ENCODE measurements around the gene SCRN1. TPM values are rescaled to one million over a fixed set of nuclear protein-coding genes. Genes with fewer than 3 reads are reported as not detected.
"Not testable (repeated sequence)": the region's sequence is repeated elsewhere in the genome, so short reads cannot be mapped to it uniquely, and the experiment has no call there.

SCRN1 gene
- total RNA-seq, 2 experiments from 2014 or later: 3.5 to 4.9 TPM

DNA sequence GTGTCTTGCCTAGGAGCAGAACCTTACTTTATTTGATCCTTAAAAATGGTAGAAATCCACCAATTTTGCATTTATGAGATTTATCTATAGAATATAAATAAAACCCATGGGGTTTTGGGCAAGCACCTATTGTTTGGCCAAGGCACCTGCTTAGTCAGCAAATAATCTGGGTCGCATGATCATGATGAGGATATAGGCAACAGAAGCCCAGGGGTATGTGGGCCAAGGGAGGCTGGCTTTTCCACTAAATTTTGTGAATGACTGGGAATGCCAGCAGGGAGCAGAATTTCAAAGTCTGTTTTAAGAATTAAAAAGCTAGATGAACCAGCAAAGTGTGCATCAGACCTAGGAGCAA lies 17.3 kb downstream of the SCRN1 start:
- Mint-ChIP-seq H3K36me3 (peaks cover 2% of the 10 kb centered on the region), H3K27me3 (peaks cover 47% of the 10 kb centered on the region), H3K4me1 (peaks cover 7% of the 10 kb centered on the region), H3K9me3 (ENCODE audit: low read depth) (no peaks in the 10 kb centered on the region), H3K4me3 (no peak overlapping the region), H3K27ac (no peak overlapping the region)
- CTCF ChIA-PET: no interaction called here
- DNase-seq (no peak), ATAC-seq (no peak)

DNA sequence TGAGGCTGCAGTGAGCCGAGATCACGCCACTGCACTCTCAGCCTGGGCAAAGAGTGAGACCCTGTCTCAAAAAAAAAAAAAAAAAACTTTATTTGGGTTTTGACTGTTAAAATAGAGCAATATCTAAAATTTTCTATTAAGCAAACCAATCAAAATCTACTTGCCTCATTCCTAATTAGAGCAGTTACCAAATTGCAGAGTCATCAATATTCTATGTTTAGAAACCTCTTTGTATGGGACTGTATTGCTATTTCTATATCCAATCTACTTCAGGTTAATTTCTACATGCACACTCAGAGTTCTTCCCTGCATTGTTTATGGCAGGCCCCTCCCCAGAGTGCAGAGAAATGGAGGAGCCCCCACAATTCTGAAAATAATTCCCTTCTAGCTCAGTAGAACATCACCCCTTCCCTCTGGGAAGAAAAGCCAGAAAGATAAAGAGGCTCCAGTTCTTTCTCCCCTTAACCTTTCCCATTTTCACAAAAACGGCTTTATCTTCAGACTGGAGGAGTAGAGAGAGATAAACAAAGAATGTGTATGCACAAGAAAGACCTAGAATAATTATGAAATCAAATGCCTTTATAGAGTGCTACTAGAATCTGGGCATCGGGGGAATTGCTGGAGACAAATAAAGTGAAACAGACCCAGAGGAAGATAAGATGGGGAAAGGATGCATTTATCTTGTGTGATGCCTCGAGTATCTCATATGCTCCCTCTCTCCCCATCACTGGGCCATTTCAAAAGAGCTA lies 17.9 kb downstream of the SCRN1 start:
- no peak for ATAC-seq
- DNase-seq: no peak
- H3K9me3 Mint-ChIP-seq (ENCODE audit: low read depth): no peaks in the 10 kb centered on the region
- H3K4me3 Mint-ChIP-seq: no peak overlapping the region
- CTCF ChIA-PET: no interaction called here
- peaks cover 47% of the 10 kb centered on the region for H3K27me3 Mint-ChIP-seq
- H3K27ac Mint-ChIP-seq: no peak overlapping the region
- peaks cover 2% of the 10 kb centered on the region for H3K36me3 Mint-ChIP-seq
- peaks cover 7% of the 10 kb centered on the region for H3K4me1 Mint-ChIP-seq

DNA sequence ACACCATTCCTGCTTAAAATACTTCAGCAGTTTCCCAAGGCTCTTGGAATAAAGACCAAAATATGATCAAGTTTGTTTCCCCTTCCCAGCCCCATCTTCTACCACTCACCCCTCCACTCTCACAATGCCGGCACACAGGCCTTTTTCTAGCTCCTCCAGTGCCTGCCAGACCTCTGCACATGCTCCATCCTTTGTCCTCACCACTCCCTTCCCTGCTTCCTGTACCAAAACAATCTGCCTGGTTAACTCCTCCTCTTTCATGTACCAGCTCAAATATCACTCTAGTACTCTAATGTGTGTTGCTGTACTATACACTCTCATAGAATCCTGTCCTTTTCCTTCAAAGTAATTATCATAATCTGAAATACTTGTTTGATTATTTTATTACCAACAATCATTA lies 19.4 kb downstream of the SCRN1 start:
- H3K36me3 Mint-ChIP-seq: no peaks in the 10 kb centered on the region
- no peak overlapping the region for H3K27ac Mint-ChIP-seq
- DNase-seq (no peak), ATAC-seq (no peak)
- no peak overlapping the region for H3K4me3 Mint-ChIP-seq
- H3K27me3 Mint-ChIP-seq: peaks cover 44% of the 10 kb centered on the region
- peaks cover 7% of the 10 kb centered on the region for H3K4me1 Mint-ChIP-seq
- CTCF ChIA-PET: no interaction called here
- H3K9me3 Mint-ChIP-seq (ENCODE audit: low read depth): no peaks in the 10 kb centered on the region

DNA sequence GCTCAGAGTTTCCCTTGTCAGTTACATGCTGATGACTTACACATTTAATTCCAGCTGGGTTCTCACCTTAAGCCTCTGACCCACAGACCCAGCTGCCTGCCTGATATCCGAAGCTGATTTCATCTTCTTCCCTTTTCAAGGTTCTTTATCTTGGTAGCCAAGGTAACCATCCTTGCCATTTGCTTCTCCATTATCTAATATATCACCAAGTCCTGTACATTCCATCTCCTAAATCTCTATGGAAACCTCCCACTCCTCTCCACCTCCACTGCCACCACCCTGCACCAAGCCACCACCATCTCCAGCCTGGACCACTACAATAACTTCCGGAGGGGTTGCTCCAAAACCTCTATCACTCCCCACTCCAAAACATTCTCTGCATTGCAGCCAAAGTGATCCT lies 19.9 kb downstream of the SCRN1 start:
- H3K27ac Mint-ChIP-seq: no peak overlapping the region
- CTCF ChIA-PET: no interaction called here
- no peaks in the 10 kb centered on the region for H3K9me3 Mint-ChIP-seq (ENCODE audit: low read depth)
- no peak for DNase-seq
- no peak overlapping the region for H3K4me3 Mint-ChIP-seq
- peaks cover 7% of the 10 kb centered on the region for H3K4me1 Mint-ChIP-seq
- peaks cover 46% of the 10 kb centered on the region for H3K27me3 Mint-ChIP-seq
- H3K36me3 Mint-ChIP-seq: no peaks in the 10 kb centered on the region
- ATAC-seq: no peak

DNA sequence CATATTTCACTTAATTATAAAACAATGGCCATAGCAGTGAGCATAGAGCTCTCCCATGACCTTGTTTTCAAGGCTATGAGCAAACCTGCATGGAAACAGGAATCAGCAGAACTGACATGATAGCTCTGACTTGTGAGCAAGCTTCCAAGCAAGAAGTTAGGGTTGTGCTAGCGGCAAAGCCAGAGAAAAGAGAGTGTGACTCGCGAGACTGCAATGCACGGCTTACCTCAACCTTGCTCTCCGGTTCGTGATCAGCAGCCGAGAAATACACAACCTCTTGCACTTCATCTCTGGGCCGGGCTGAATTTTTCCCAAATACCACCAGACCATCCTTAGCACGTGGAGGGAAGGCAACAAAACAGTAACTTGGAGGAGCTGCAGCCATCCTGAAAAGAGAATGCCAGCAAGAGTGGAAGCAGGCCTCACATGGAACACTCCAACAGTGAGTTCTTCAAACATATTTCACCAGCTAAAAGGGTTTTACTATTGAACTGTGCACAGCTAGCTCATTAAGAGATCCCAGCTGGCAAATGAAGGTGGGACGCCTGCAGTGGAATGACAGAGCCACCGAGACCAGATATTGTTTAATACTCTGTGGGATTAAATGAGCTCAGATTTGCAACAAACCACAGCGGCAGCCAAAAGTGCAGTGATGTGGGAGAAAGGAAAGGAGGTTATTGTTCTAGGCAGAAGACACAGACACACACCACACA lies 20.8 kb downstream of the SCRN1 start:
- H3K9me3 Mint-ChIP-seq (ENCODE audit: low read depth): no peaks in the 10 kb centered on the region
- CTCF ChIA-PET: no interaction called here
- ATAC-seq: no peak
- peaks cover 7% of the 10 kb centered on the region for H3K4me1 Mint-ChIP-seq
- no peak overlapping the region for H3K4me3 Mint-ChIP-seq
- H3K36me3 Mint-ChIP-seq: no peaks in the 10 kb centered on the region
- H3K27ac Mint-ChIP-seq: no peak overlapping the region
- peaks cover 49% of the 10 kb centered on the region for H3K27me3 Mint-ChIP-seq
- DNase-seq: no peak

DNA sequence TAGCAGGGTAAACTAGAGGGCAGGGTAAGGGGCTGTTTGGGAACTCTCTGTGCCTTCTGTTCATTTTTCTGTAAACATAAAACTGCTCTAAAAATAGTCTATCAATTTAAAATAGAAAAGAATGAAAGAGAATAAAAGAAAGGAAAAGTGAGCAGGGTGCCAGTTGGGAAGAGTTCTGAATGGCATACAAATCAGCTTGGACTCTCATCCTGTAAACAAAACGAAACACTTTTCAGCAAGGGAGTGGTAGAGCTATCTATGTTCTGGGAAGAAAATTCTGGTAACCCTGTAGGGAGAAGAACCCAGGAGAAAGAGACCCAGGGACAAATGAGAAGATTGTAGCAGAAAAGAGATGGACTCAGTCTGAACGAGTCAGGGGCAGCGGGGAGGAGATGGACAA lies 24.6 kb downstream of the SCRN1 start:
- DNase-seq (no peak), ATAC-seq (no peak)
- no peaks in the 10 kb centered on the region for H3K9me3 Mint-ChIP-seq (ENCODE audit: low read depth)
- peaks cover 39% of the 10 kb centered on the region for H3K27me3 Mint-ChIP-seq
- no peak overlapping the region for H3K27ac Mint-ChIP-seq
- no peaks in the 10 kb centered on the region for H3K36me3 Mint-ChIP-seq
- H3K4me1 Mint-ChIP-seq: peaks cover 5% of the 10 kb centered on the region
- CTCF ChIA-PET: no interaction called here
- no peak overlapping the region for H3K4me3 Mint-ChIP-seq

DNA sequence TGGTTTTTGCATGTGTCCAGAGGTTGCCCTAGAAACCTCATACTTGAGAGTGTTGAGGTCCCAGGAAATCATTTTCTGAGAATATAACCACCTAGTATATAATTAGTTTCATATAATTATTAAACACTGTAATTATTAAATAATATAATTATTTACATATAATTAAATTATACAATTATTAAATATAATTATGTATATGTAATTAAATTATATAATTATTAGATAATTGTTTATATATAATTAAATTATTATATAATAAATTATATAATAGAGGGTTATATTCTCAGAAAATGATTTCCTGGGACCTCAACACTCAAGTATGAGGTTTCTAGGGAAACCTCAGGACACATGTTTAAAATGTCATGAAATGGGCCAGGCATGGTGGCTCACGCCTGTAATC lies 27.6 kb downstream of the SCRN1 start:
- no peak for DNase-seq
- CTCF ChIA-PET: no interaction called here
- H3K27ac Mint-ChIP-seq: no peak overlapping the region
- no peak for ATAC-seq
- no peaks in the 10 kb centered on the region for H3K9me3 Mint-ChIP-seq (ENCODE audit: low read depth)
- H3K4me1 Mint-ChIP-seq: peaks cover 7% of the 10 kb centered on the region
- peaks cover 25% of the 10 kb centered on the region for H3K27me3 Mint-ChIP-seq
- H3K36me3 Mint-ChIP-seq: no peaks in the 10 kb centered on the region
- H3K4me3 Mint-ChIP-seq: no peak overlapping the region

DNA sequence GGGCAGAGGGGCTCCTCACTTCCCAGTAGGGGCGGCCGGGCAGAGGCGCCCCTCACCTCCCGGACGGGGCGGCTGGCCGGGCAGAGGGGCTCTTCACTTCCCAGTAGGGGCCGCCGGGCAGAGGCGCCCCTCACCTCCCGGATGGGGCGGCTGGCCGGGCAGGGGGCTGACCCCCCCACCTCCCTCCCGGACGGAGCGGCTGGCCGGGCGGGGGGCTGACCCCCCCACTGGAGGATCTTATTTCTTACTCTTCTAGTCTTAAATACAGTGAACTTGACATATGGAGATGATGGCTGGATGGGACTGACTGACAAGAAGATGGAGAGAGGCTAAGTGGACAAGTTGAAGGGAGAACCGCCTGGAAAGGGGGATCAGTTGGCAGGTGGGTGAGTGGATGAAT lies 28.0 kb downstream of the SCRN1 start:
- Mint-ChIP-seq H3K4me1 (peaks cover 11% of the 10 kb centered on the region), H3K27me3 (peaks cover 22% of the 10 kb centered on the region)
- H3K36me3 Mint-ChIP-seq; DNase-seq; H3K4me3 Mint-ChIP-seq; CTCF ChIA-PET; H3K9me3 Mint-ChIP-seq (ENCODE audit: low read depth); ATAC-seq; H3K27ac Mint-ChIP-seq: not testable (repeated sequence)

DNA sequence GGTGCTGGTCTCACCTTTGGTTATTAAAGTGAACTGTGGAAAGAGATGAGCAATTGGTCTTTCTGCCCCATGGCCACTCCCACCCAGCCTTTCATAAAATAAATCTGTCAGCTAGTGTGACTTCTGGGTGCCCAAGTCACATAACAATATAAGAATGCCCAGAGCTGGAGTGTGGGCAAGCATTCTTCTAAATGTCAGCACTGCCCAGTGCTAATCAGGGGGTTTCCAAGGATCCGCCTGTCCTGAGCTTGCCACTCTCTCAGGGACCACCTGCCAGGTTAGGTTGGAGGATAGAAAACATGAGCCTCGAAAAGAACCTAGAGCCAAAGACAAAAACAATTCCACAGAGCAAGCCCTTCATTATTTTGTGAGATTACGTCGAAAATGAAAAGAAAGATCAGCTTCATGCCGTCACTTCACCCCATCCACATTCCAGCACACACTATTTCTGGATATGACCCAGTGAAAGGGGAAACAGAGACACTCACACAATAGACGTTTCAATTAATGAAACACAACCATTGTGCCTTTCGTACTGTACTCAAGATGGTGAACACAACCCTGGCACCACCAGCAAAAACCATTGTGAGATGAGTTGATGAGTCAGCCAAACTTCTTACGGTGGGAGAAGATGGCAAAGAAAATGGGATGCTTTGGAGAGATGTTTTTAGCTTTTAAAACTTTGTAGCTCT lies 30.8 kb downstream of the SCRN1 start:
- no peak overlapping the region for H3K27ac Mint-ChIP-seq
- H3K36me3 Mint-ChIP-seq: no peaks in the 10 kb centered on the region
- no peak overlapping the region for H3K4me3 Mint-ChIP-seq
- H3K27me3 Mint-ChIP-seq: peaks cover 8% of the 10 kb centered on the region
- CTCF ChIA-PET: interaction anchor here (1.4 kb wide), 1 partner anchor 37 kb away, joined by 3 read pairs; no protein-coding TSS in a partner anchor
- ATAC-seq (no peak), DNase-seq (no peak)
- no peaks in the 10 kb centered on the region for H3K9me3 Mint-ChIP-seq (ENCODE audit: low read depth)
- peaks cover 33% of the 10 kb centered on the region for H3K4me1 Mint-ChIP-seq

DNA sequence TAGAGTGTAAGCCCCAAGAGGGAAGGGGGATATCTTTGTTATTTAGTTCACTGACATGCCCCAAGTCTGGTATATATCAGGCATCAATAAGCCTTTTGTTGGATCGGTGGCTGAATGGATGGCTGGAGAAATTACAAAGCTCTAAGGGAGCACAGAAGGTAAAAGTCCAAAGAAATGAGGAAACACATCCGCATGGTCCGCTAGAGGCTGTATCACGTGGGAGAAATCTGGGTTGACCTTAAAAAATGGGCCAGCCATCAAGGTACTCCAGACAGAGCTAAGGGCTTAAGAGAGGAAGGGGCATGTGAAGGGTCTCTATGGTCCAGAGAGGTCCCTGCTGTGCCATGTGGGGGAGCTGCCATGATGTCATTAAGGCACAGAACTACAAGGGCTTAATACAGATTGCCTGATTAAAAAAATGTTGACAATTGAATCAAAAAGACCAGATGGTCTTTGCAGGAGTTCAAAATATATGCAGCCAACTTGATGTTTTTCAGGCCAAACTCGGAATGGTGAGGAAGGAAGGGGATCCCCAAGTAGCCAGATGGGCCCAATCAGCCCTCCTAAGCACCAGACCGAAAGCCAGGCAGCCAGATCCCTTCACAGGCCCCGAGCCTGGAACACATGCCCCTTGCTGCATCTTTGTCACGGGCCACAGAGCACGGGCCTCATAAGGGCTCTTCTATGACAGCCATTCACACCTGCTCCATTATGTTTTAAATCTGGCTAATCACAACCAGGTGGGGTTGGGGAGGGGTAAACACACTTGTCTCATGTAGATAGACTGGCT lies 31.9 kb downstream of the SCRN1 start:
- no peaks in the 10 kb centered on the region for H3K36me3 Mint-ChIP-seq
- H3K4me3 Mint-ChIP-seq: no peak overlapping the region
- DNase-seq: no peak
- no peak for ATAC-seq
- peaks cover 33% of the 10 kb centered on the region for H3K4me1 Mint-ChIP-seq
- peaks cover 5% of the 10 kb centered on the region for H3K27me3 Mint-ChIP-seq
- no peak overlapping the region for H3K27ac Mint-ChIP-seq
- H3K9me3 Mint-ChIP-seq (ENCODE audit: low read depth): no peaks in the 10 kb centered on the region
- CTCF ChIA-PET: interaction anchor here (1.4 kb wide), 1 partner anchor 36 kb away, joined by 3 read pairs; no protein-coding TSS in a partner anchor

DNA sequence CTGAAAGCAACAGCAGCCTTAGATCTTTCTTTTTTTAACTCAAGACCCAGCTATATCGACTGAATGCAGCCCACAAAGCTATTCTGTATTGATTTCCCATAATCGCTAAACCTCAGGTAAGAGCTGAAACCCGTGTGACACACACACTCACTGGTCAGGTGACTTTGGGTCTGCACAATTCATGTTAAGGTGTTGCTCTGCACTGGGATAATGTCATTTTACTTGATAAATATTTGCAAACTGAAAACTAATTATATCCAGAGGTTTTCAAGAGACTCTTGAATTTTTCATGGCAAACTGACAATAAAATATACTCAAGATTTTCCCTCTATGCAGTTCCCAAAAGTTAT lies 33.1 kb downstream of the SCRN1 start:
- no peak for DNase-seq
- no peaks in the 10 kb centered on the region for H3K36me3 Mint-ChIP-seq
- peak overlapping the region; percentile 53 for H3K4me3 Mint-ChIP-seq
- H3K9me3 Mint-ChIP-seq (ENCODE audit: low read depth): no peaks in the 10 kb centered on the region
- H3K27ac Mint-ChIP-seq: peak overlapping the region; percentile 77
- H3K4me1 Mint-ChIP-seq: peaks cover 33% of the 10 kb centered on the region
- CTCF ChIA-PET: interaction anchor here (0.9 to 1.8 kb wide), 6 partner anchors 24 to 1029 kb away, joined by 3 to 6 read pairs (median 3); partner anchors contain the start of gene FKBP14
- peak; percentile 31 for ATAC-seq
- H3K27me3 Mint-ChIP-seq: peaks cover 9% of the 10 kb centered on the region

DNA sequence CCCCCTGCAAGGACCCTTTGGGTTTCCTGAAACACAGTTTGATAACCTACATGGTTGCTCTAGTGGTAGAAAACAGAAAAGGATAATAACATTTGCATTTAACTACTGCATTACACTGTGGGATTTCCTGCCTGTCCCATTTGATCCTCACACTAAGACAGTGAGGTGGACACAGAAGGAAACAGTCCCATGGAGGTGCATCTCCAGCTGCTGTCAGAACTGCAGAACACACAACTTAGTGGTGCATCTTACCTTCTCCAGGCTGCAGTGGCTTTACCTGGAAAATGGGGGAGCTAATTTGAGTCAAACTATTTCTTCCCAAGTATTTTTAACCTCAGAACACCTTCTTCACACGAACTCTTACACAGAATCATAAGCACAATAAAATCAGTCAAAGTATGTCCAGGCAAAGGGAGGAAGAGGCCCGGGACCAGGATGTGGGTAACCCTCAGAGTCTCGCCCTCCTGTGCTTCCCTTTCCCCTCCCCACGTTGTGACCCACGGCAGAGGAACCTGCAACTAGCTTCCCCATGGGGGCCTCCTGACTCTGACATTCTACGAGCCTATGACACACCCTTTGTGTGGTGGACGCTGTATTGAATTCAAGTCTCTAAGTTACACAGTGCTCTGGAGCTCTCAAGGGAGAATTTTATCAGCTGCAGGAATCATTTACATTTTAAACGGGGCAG lies 33.7 kb downstream of the SCRN1 start:
- Mint-ChIP-seq H3K27ac (peak overlapping the region; percentile 77), H3K9me3 (ENCODE audit: low read depth) (peaks cover 4% of the 10 kb centered on the region), H3K4me3 (peak overlapping the region; percentile 53), H3K27me3 (peaks cover 9% of the 10 kb centered on the region), H3K36me3 (peaks cover 3% of the 10 kb centered on the region), H3K4me1 (peaks cover 33% of the 10 kb centered on the region)
- ATAC-seq: peak; percentile 90
- CTCF ChIA-PET: interaction anchor here (0.6 to 1.8 kb wide), 7 partner anchors 24 to 1029 kb away, joined by 3 to 6 read pairs (median 3); partner anchors contain the start of gene FKBP14
- DNase-seq: peak; percentile 77
